ENCODE measurements around the gene FXN. TPM values are rescaled to one million over a fixed set of nuclear protein-coding genes. Genes with fewer than 3 reads are reported as not detected.
"Not testable (repeated sequence)": the region's sequence is repeated elsewhere in the genome, so short reads cannot be mapped to it uniquely, and the experiment has no call there.

Gene FXN
- total and polyA plus RNA-seq, 2 donors from 2014 or later = 12.9 to 21.1 TPM

- Histone ChIP-seq H3K27me3 (ENCODE audit: control insufficient read depth, insufficient read depth, low read length) (no peaks in the 10 kb centered on the region), H3K36me3 (ENCODE audit: control insufficient read depth in 2 of 3, insufficient read depth in 3 of 3, low read length in 3 of 3) (no peaks in the 10 kb centered on the region), H3K4me1 (ENCODE audit: control insufficient read depth in 2 of 3, insufficient read depth in 2 of 3, low read depth in 1 of 3, low read length in 3 of 3) (peaks cover 3 to 14% (median 11%) of the 10 kb centered on the region in 3 donors), H3K4me3 (ENCODE audit: low read length in 3 of 3) (peak overlapping the region in 1 of 3 donors; percentile 21), H3K9me3 (ENCODE audit: control insufficient read depth in 2 of 3, insufficient read depth in 1 of 3, low read length in 3 of 3) (no peaks in the 10 kb centered on the region), H3K9ac (ENCODE audit: low read length in 3 of 3) (no peak overlapping the region), H3K27ac (ENCODE audit: low read depth in 2 of 2, low read length in 2 of 2) (peak overlapping the region; percentile 85 to 94)
- intact Hi-C loops (cut with DNase I) = no loop called here
- DNase-seq (peak in 2 of 5 donors; percentile 62 to 63), FAIRE-seq (peak; percentile 62)
- no peak for TF ChIP-seq CTCF (IDR thresholded peaks at IDR 0.05; ENCODE audit: borderline replicate concordance, extremely low read depth, insufficient read depth)
These were observed 61.5 kb downstream of the FXN start for GRCh38 chr9:69097064-69097463.

GRCh38 chr9:69097923-69098593, 62.5 kb downstream of the FXN start:
- H3K27me3 ChIP-seq (ENCODE audit: control insufficient read depth, insufficient read depth, low read length) = no peaks in the 10 kb centered on the region
- FAIRE-seq = no peak
- H3K9ac ChIP-seq (ENCODE audit: low read length in 3 of 3) = no peak overlapping the region
- H3K9me3 ChIP-seq (ENCODE audit: control insufficient read depth in 2 of 3, insufficient read depth in 1 of 3, low read length in 3 of 3) = no peaks in the 10 kb centered on the region
- no peak for TF ChIP-seq CTCF (IDR thresholded peaks at IDR 0.05; ENCODE audit: borderline replicate concordance, extremely low read depth, insufficient read depth)
- H3K4me1 ChIP-seq (ENCODE audit: control insufficient read depth in 2 of 3, insufficient read depth in 2 of 3, low read depth in 1 of 3, low read length in 3 of 3) = peaks cover 3 to 14% (median 11%) of the 10 kb centered on the region in 3 donors
- H3K36me3 ChIP-seq (ENCODE audit: control insufficient read depth in 2 of 3, insufficient read depth in 3 of 3, low read length in 3 of 3) = no peaks in the 10 kb centered on the region
- peak overlapping the region; percentile 48 to 55 for H3K27ac ChIP-seq (ENCODE audit: low read depth in 2 of 2, low read length in 2 of 2)
- no peak overlapping the region for H3K4me3 ChIP-seq (ENCODE audit: low read length in 3 of 3)
- DNase-seq = no peak
- intact Hi-C loops (cut with DNase I) = no loop called here

GRCh38 chr9:69103348-69103996, 67.9 kb downstream of the FXN start:
- FAIRE-seq; H3K27me3 ChIP-seq (ENCODE audit: control insufficient read depth, insufficient read depth, low read length); H3K9ac ChIP-seq (ENCODE audit: low read length in 3 of 3); H3K4me3 ChIP-seq (ENCODE audit: low read length in 3 of 3); H3K4me1 ChIP-seq (ENCODE audit: control insufficient read depth in 2 of 3, insufficient read depth in 2 of 3, low read depth in 1 of 3, low read length in 3 of 3); intact Hi-C loops (cut with DNase I); H3K36me3 ChIP-seq (ENCODE audit: control insufficient read depth in 2 of 3, insufficient read depth in 3 of 3, low read length in 3 of 3); DNase-seq; H3K9me3 ChIP-seq (ENCODE audit: control insufficient read depth in 2 of 3, insufficient read depth in 1 of 3, low read length in 3 of 3); H3K27ac ChIP-seq (ENCODE audit: low read depth in 2 of 2, low read length in 2 of 2): not testable (repeated sequence)

GRCh38 chr9:69104830-69105527, 69.4 kb downstream of the FXN start:
- no peaks in the 10 kb centered on the region for H3K36me3 ChIP-seq (ENCODE audit: control insufficient read depth in 2 of 3, insufficient read depth in 3 of 3, low read length in 3 of 3)
- TF ChIP-seq CTCF (IDR thresholded peaks at IDR 0.05; ENCODE audit: borderline replicate concordance, extremely low read depth, insufficient read depth) = no peak

More at GRCh38 chr9:69104830-69105527, 69.4 kb downstream of the FXN start:
- no peak overlapping the region for H3K9ac ChIP-seq (ENCODE audit: low read length in 3 of 3)
- intact Hi-C loops (cut with DNase I) = no loop called here
- peaks cover 0 to 6% (median 0%) of the 10 kb centered on the region in 3 donors for H3K4me1 ChIP-seq (ENCODE audit: control insufficient read depth in 2 of 3, insufficient read depth in 2 of 3, low read depth in 1 of 3, low read length in 3 of 3)
- H3K27me3 ChIP-seq (ENCODE audit: control insufficient read depth, insufficient read depth, low read length) = no peaks in the 10 kb centered on the region
- H3K9me3 ChIP-seq (ENCODE audit: control insufficient read depth in 2 of 3, insufficient read depth in 1 of 3, low read length in 3 of 3) = no peaks in the 10 kb centered on the region
- DNase-seq = peak; percentile 34 to 91 (median 62)
- H3K27ac ChIP-seq (ENCODE audit: low read depth in 2 of 2, low read length in 2 of 2) = peak overlapping the region; percentile 25 to 33
- H3K4me3 ChIP-seq (ENCODE audit: low read length in 3 of 3) = no peak overlapping the region
- peak; percentile 15 for FAIRE-seq

Measured in kidney (tissue), 14 donors.